H7 (cell line): ENCODE measurements around the gene NFATC2IP. TPM values are rescaled to one million over a fixed set of nuclear protein-coding genes. Genes with fewer than 3 reads are reported as not detected.

ENCODE experiments used
- DNase-seq: peaks from one replicate; pipeline ENCODE4 v3.0.0; 2012
- H3K27me3 ChIP-seq: 2 replicates; pipeline ENCODE4 v1.6.0; 2011; ENCODE audit warnings: mild to moderate bottlenecking, low read length; ENCODE audit not compliant: control insufficient read depth, insufficient read depth
- H3K36me3 ChIP-seq: replicated peaks from 2 replicates; pipeline ENCODE4 v1.5.1; 2011; ENCODE audit warnings: low read length; ENCODE audit not compliant: control insufficient read depth, insufficient read depth
- H3K4me3 ChIP-seq: 2 replicates; pipeline ENCODE4 v1.5.1; 2011; ENCODE audit warnings: low read depth, mild to moderate bottlenecking, control low read depth, low read length, moderate library complexity; ENCODE audit not compliant: insufficient read depth
- total RNA-seq: library from RNA; depleted of rRNA; stranded (reverse); fragments of >200 nt; shearing (Covaris generic); gene quantifications from 2 replicates; pipeline ENCODE4 v1.2.3, GENCODE V29; 2014; rRNA removed

Gene NFATC2IP
- total RNA-seq: 29.1 and 34.8 TPM in 2 replicates

GRCh38 chr16:28950648-28951409 is at the start of gene NFATC2IP:
NFATC2IP (plus strand) TSS chr16:28950937; CDS start chr16:28951012, 75 bp downstream.
- H3K4me3 ChIP-seq: peak within 1 kb of the TSS; percentile 90
- peaks cover 23% of the 10 kb centered on the region for H3K36me3 ChIP-seq
- DNase-seq: peak; percentile 98

GRCh38 chr16:28901862-28902261 is 48.9 kb upstream of the NFATC2IP start:
- Histone ChIP-seq H3K36me3 (peaks cover 3% of the 10 kb centered on the region), H3K27me3 (no peaks in the 10 kb centered on the region), H3K4me3 (no peak overlapping the region)
- no peak for DNase-seq

More at GRCh38 chr16:28950648-28951409, at the start of gene NFATC2IP:
- H3K27me3 ChIP-seq: no peaks in the 10 kb centered on the region

- Histone ChIP-seq H3K27me3 (no peaks in the 10 kb centered on the region), H3K36me3 (peaks cover 3% of the 10 kb centered on the region), H3K4me3 (no peak overlapping the region)
- no peak for DNase-seq
Observed at GRCh38 chr16:28902909-28903308, 47.8 kb upstream of the NFATC2IP start.

GRCh38 chr16:28903344-28904042 is 47.2 kb upstream of the NFATC2IP start:
- Histone ChIP-seq H3K36me3 (peaks cover 3% of the 10 kb centered on the region), H3K27me3 (no peaks in the 10 kb centered on the region), H3K4me3 (no peak overlapping the region)
- DNase-seq: peak; percentile 58

- H3K36me3 ChIP-seq: peaks cover 1% of the 10 kb centered on the region; the same call in 1 of the 2 replicates
- DNase-seq: no peak
Observed at GRCh38 chr16:28904363-28904762, 46.4 kb upstream of the NFATC2IP start.

GRCh38 chr16:28904828-28905227 is 45.9 kb upstream of the NFATC2IP start:
- no peak for DNase-seq
- Histone ChIP-seq H3K36me3 (peaks cover 1% of the 10 kb centered on the region; the same call in 1 of the 2 replicates), H3K4me3 (no peak overlapping the region), H3K27me3 (no peaks in the 10 kb centered on the region)

More at GRCh38 chr16:28904363-28904762, 46.4 kb upstream of the NFATC2IP start:
- Histone ChIP-seq H3K4me3 (no peak overlapping the region), H3K27me3 (no peaks in the 10 kb centered on the region)

- Histone ChIP-seq H3K4me3 (no peak overlapping the region), H3K27me3 (no peaks in the 10 kb centered on the region), H3K36me3 (peaks cover 1% of the 10 kb centered on the region; the same call in 1 of the 2 replicates)
- no peak for DNase-seq
Observed at GRCh38 chr16:28905229-28905754, 45.4 kb upstream of the NFATC2IP start.

- Histone ChIP-seq H3K36me3 (peaks cover 1% of the 10 kb centered on the region; the same call in 1 of the 2 replicates), H3K27me3 (no peaks in the 10 kb centered on the region), H3K4me3 (no peak overlapping the region)
- DNase-seq: peak; percentile 48
Observed at GRCh38 chr16:28905800-28906372, 44.9 kb upstream of the NFATC2IP start.

- peak; percentile 42 for DNase-seq
- no peaks in the 10 kb centered on the region; the same call in 1 of the 2 replicates for H3K36me3 ChIP-seq
- no peak overlapping the region for H3K4me3 ChIP-seq
- H3K27me3 ChIP-seq: no peaks in the 10 kb centered on the region
Observed at GRCh38 chr16:28910086-28911031, 40.4 kb upstream of the NFATC2IP start.

GRCh38 chr16:28912558-28912957 is 38.2 kb upstream of the NFATC2IP start:
- Histone ChIP-seq H3K4me3 (no peak overlapping the region), H3K36me3 (peaks cover 1% of the 10 kb centered on the region), H3K27me3 (no peaks in the 10 kb centered on the region)
- no peak for DNase-seq

GRCh38 chr16:28913946-28914724 is 36.6 kb upstream of the NFATC2IP start:
- Histone ChIP-seq H3K27me3 (no peaks in the 10 kb centered on the region), H3K4me3 (no peak overlapping the region), H3K36me3 (peaks cover 1% of the 10 kb centered on the region)
- DNase-seq: peak; percentile 57

GRCh38 chr16:28915181-28915580 is 35.6 kb upstream of the NFATC2IP start:
- peaks cover 1% of the 10 kb centered on the region for H3K36me3 ChIP-seq
- no peaks in the 10 kb centered on the region for H3K27me3 ChIP-seq
- no peak for DNase-seq
- H3K4me3 ChIP-seq: no peak overlapping the region

- Histone ChIP-seq H3K4me3 (no peak overlapping the region), H3K27me3 (no peaks in the 10 kb centered on the region), H3K36me3 (peaks cover 3% of the 10 kb centered on the region)
- DNase-seq: no peak
Observed at GRCh38 chr16:28917095-28917494, 33.6 kb upstream of the NFATC2IP start.
